ENCODE data around the gene NAV2.

Gene NAV2

DNA sequence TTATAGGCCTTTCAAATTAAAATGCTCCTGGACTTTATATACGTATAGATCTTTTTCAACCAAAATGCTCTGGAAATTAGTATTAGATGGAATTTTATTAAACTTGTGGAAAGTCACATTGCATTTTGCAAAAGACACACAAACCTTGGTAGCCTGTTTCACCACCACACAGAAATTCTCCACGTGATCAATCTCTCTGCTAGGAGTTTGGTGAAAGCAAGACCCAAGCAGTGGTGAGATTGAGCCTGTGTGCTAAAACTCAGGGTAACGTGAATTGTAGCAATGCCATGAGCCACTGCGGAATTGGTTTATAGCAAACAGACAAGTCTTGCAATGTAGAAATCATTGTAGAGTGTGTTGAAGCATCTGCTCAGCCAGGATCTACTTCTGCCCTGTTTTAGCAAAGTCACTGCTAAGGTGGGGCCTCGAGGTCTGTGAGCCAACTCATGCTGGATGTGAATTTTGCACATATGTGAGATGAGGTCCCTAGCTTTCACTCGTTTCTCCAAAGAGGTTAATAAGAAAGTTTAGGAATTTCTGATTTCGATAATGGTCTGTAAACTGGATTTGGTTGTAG lies 262.9 kb downstream of the NAV2 start:
- TF ChIP-seq CTCF (IDR thresholded peaks at IDR 0.05; ENCODE audit: insufficient read depth, low read depth, low read length, missing control alignments) = no peak
- H3K4me3 ChIP-seq (ENCODE audit: low read depth, low read length) = no peak overlapping the region
- DNase-seq (ENCODE audit: low read depth) = no peak

- DNase-seq (ENCODE audit: low read depth) = no peak
- no peak for TF ChIP-seq CTCF (IDR thresholded peaks at IDR 0.05; ENCODE audit: insufficient read depth, low read depth, low read length, missing control alignments)
- no peak overlapping the region for H3K4me3 ChIP-seq (ENCODE audit: low read depth, low read length)
These were observed 263.8 kb downstream of the NAV2 start for GRCh38 chr11:19976281-19976941.

DNA sequence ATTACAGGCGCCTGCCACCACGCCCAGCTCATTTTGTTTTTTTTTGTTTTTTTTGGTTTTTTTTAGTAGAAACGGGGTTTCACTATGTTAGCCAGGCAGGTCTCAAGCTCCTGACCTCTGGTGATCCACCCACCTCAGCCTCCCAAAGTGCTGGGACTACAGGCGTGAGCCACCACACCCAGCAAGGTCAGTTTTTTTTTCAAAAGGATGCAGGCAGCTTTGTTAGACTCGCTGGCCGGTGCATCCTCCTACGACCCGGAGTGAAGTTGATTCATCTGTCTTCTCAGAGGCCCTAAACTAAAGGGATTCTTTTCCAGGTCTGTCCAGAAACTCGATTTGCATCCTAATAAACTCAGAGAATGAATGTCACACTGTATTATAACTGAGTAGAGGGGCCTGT lies 265.3 kb downstream of the NAV2 start:
- no peak for DNase-seq (ENCODE audit: low read depth)
- H3K4me3 ChIP-seq (ENCODE audit: low read depth, low read length) = no peak overlapping the region
- TF ChIP-seq CTCF (IDR thresholded peaks at IDR 0.05; ENCODE audit: insufficient read depth, low read depth, low read length, missing control alignments) = no peak

DNA sequence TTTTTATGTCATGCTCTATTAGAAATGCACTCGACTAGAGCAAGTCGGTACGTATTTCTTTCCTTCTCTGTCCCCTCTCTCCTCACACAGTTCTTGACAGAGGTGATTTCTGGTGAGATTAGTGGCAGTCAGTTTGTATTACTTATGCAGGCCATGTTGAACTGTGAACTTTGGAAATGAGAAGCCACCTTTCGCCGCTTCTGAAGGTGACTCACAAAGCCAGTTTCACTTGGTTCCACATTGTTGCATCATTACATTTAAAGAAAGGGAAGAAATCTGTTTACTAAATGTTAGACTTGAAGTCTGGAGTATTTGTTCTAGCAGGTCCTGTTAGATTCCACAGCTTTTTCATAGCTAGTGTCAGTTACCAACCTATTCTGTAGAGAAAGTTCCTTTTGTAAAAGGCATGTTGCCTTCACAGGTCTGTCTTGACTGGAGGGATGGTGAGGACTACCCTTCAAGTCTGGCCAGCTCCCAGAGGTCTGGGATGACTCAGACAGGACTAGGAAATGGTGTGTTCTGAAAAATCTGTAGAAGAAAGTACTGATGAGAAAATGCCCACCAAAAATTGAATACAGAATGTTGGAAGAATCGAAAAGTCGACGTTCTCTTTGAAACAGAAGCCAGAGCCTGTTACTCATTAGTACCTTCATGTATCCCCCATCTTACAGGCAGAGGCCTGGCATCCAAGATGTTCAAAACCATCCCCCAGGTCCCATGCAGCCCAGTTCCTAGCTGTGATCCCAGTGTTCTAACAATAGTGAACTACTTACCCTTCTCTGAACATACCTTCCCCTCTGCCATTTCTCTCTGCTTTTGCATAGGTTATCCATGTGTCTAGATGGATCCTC lies 266.3 kb downstream of the NAV2 start:
- no peak for TF ChIP-seq CTCF (IDR thresholded peaks at IDR 0.05; ENCODE audit: insufficient read depth, low read depth, low read length, missing control alignments)
- peak; percentile 61 for DNase-seq (ENCODE audit: low read depth)
- no peak overlapping the region for H3K4me3 ChIP-seq (ENCODE audit: low read depth, low read length)

DNA sequence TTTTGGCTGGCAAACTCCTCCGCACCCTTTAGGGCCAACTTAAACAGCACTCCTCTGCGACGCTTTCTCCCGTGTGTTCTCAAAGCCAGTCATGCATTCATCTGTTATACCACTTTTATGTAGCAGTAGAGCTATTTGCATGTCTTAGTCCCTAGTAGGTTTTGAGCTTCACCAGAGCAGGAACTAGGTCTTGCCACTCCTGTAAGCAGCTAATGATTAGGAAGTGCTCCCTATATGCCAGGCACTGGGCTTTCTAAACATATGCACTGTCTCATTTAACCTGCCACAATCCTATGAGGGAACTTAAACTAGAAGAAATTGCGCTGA lies 266.8 kb downstream of the NAV2 start:
- TF ChIP-seq CTCF (IDR thresholded peaks at IDR 0.05; ENCODE audit: insufficient read depth, low read depth, low read length, missing control alignments) = no peak
- H3K4me3 ChIP-seq (ENCODE audit: low read depth, low read length) = no peak overlapping the region
- peak; percentile 51 for DNase-seq (ENCODE audit: low read depth)

DNA sequence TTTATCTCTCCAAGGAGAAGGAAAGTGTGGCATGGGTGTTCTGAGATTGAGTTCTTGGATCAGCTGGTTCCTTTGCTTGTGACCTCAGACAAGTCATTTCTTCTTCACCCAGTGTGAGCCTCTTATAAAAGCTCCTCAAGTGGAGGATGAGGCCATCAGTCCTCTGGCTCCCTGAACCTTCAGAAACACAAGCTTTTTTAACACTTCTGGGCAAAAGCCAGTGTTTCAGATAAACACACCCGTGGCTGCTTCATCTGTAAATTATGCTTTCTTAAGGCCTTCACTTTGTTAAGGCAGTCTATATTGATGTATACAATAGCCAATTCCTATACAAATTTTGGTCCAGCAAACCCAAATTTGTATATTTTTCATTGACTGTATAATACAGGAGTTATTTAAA lies 267.8 kb downstream of the NAV2 start:
- DNase-seq (ENCODE audit: low read depth) = no peak
- no peak for TF ChIP-seq CTCF (IDR thresholded peaks at IDR 0.05; ENCODE audit: insufficient read depth, low read depth, low read length, missing control alignments)
- no peak overlapping the region for H3K4me3 ChIP-seq (ENCODE audit: low read depth, low read length)
